ENCODE measurements around the gene FOXL3.

FOXL3 gene

GRCh38 chr7:298375-298702 is 8.4 kb downstream of the FOXL3 start:
- Histone ChIP-seq H3K36me3 (no peaks in the 10 kb centered on the region), H3K27me3 (ENCODE audit: insufficient read depth, low read depth, severe bottlenecking) (peaks cover 11% of the 10 kb centered on the region), H3K27ac (no peak overlapping the region), H3K9me3 (ENCODE audit: severe bottlenecking) (no peaks in the 10 kb centered on the region), H3K4me3 (ENCODE audit: low read depth, low read length) (no peak overlapping the region)
- DNase-seq: no peak
- TF ChIP-seq, protein P1, sequence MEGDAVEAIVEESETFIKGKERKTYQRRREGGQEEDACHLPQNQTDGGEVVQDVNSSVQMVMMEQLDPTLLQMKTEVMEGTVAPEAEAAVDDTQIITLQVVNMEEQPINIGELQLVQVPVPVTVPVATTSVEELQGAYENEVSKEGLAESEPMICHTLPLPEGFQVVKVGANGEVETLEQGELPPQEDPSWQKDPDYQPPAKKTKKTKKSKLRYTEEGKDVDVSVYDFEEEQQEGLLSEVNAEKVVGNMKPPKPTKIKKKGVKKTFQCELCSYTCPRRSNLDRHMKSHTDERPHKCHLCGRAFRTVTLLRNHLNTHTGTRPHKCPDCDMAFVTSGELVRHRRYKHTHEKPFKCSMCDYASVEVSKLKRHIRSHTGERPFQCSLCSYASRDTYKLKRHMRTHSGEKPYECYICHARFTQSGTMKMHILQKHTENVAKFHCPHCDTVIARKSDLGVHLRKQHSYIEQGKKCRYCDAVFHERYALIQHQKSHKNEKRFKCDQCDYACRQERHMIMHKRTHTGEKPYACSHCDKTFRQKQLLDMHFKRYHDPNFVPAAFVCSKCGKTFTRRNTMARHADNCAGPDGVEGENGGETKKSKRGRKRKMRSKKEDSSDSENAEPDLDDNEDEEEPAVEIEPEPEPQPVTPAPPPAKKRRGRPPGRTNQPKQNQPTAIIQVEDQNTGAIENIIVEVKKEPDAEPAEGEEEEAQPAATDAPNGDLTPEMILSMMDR (IDR thresholded peaks at IDR 0.05; ENCODE audit: low read depth, low read length): no peak

DNA sequence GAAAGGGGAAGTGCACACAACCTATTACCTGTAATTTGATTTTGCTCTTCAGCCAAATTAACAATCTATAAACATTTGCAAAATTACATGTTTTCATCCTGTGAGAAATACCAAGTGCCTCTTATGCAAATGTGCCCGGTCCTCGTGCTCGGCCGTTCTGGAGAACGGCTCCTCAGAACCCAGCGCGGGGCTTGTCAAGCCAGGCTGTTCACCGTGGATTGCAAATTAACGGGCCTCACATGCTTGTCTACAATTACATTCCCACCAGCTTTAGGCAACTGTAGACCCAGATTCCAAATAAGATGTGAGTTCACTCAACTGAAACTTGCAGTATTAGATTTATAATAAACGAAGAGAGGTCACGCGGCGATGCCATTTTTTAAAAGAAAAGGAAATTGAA is 8.8 kb downstream of the FOXL3 start:
- TF ChIP-seq, protein P1 (IDR thresholded peaks at IDR 0.05; ENCODE audit: low read depth, low read length): no peak

GRCh38 chr7:299169-299568 is 9.2 kb downstream of the FOXL3 start:
- H3K27me3 ChIP-seq (ENCODE audit: insufficient read depth, low read depth, severe bottlenecking): peaks cover 6% of the 10 kb centered on the region
- TF ChIP-seq, protein P1 (IDR thresholded peaks at IDR 0.05; ENCODE audit: low read depth, low read length): no peak
- H3K36me3 ChIP-seq: no peaks in the 10 kb centered on the region
- DNase-seq: no peak
- H3K4me3 ChIP-seq (ENCODE audit: low read depth, low read length): no peak overlapping the region
- H3K27ac ChIP-seq: no peak overlapping the region
- no peaks in the 10 kb centered on the region for H3K9me3 ChIP-seq (ENCODE audit: severe bottlenecking)

More for the DNA sequence above, 8.8 kb downstream of the FOXL3 start:
- H3K36me3 ChIP-seq: no peaks in the 10 kb centered on the region
- H3K4me3 ChIP-seq (ENCODE audit: low read depth, low read length): no peak overlapping the region
- peaks cover 8% of the 10 kb centered on the region for H3K27me3 ChIP-seq (ENCODE audit: insufficient read depth, low read depth, severe bottlenecking)
- no peak overlapping the region for H3K27ac ChIP-seq
- no peak for DNase-seq
- no peaks in the 10 kb centered on the region for H3K9me3 ChIP-seq (ENCODE audit: severe bottlenecking)

DNA sequence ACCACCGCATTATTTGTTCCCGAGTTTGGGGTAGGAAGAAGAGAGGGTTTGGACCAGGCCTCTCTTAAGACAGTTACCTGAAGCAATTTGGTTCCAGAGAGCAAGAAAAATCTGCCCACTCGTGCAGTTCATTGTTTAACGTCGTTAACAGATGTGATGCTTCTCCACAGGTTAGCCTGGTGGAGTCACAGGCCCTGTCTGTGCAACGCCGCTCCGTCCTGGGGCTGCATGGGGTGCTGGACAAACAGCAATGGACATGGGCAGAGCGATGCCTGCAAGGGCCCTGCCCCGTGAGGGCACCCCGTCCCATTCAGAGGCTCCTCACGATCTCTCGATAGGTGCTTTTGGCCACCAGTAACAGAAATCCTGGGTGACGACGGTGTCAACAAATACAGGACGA is 9.7 kb downstream of the FOXL3 start:
- H3K36me3 ChIP-seq: no peaks in the 10 kb centered on the region

GRCh38 chr7:300048-300447 is 10.1 kb downstream of the FOXL3 start:
- no peak overlapping the region for H3K4me3 ChIP-seq (ENCODE audit: low read depth, low read length)
- no peak for DNase-seq
- no peaks in the 10 kb centered on the region for H3K27me3 ChIP-seq (ENCODE audit: insufficient read depth, low read depth, severe bottlenecking)
- no peak overlapping the region for H3K27ac ChIP-seq
- no peaks in the 10 kb centered on the region for H3K9me3 ChIP-seq (ENCODE audit: severe bottlenecking)
- H3K36me3 ChIP-seq: no peaks in the 10 kb centered on the region
- TF ChIP-seq, protein P1 (IDR thresholded peaks at IDR 0.05; ENCODE audit: low read depth, low read length): no peak

More for the DNA sequence above, 9.7 kb downstream of the FOXL3 start:
- H3K27me3 ChIP-seq (ENCODE audit: insufficient read depth, low read depth, severe bottlenecking): peaks cover 1% of the 10 kb centered on the region
- TF ChIP-seq, protein P1 (IDR thresholded peaks at IDR 0.05; ENCODE audit: low read depth, low read length): no peak
- no peaks in the 10 kb centered on the region for H3K9me3 ChIP-seq (ENCODE audit: severe bottlenecking)
- DNase-seq: no peak
- no peak overlapping the region for H3K27ac ChIP-seq
- no peak overlapping the region for H3K4me3 ChIP-seq (ENCODE audit: low read depth, low read length)

GRCh38 chr7:300546-301290 is 10.7 kb downstream of the FOXL3 start:
- Histone ChIP-seq H3K27ac (no peak overlapping the region), H3K27me3 (ENCODE audit: insufficient read depth, low read depth, severe bottlenecking) (no peaks in the 10 kb centered on the region), H3K36me3 (no peaks in the 10 kb centered on the region), H3K9me3 (ENCODE audit: severe bottlenecking) (no peaks in the 10 kb centered on the region), H3K4me3 (ENCODE audit: low read depth, low read length) (no peak overlapping the region)
- no peak for DNase-seq
- TF ChIP-seq, protein P1 (IDR thresholded peaks at IDR 0.05; ENCODE audit: low read depth, low read length): no peak

Measured in WERI-Rb-1 (cell line).